NCI-H748 (cell line): ENCODE measurements around the gene SLC9A5.

Experiments
- DNase-seq: peaks from one replicate; lab custom pipeline; 2025; ENCODE audit not compliant: unreplicated experiment; lab: John Stamatoyannopoulos, UW

Gene SLC9A5

DNA sequence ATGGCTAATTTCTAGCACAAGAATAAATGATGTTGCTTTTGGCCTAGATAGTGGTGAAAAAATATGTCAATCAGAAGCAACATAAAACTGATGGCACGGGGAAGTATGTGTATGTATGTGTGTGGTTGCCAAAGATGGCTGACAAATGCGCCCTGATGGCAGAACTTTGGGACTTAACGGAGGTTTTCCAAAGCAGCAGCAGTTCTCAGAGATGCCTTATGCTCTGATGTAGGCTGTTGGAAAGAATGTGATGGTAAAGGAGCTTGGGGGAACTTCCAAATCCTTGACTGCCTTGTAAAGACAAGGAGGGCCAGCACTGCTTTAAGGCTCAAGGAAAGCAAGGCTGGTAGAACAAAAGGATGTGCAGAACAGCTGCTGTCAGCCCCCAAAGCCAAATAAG is 61.8 kb downstream of the SLC9A5 start:
- DNase-seq: no peak

DNA sequence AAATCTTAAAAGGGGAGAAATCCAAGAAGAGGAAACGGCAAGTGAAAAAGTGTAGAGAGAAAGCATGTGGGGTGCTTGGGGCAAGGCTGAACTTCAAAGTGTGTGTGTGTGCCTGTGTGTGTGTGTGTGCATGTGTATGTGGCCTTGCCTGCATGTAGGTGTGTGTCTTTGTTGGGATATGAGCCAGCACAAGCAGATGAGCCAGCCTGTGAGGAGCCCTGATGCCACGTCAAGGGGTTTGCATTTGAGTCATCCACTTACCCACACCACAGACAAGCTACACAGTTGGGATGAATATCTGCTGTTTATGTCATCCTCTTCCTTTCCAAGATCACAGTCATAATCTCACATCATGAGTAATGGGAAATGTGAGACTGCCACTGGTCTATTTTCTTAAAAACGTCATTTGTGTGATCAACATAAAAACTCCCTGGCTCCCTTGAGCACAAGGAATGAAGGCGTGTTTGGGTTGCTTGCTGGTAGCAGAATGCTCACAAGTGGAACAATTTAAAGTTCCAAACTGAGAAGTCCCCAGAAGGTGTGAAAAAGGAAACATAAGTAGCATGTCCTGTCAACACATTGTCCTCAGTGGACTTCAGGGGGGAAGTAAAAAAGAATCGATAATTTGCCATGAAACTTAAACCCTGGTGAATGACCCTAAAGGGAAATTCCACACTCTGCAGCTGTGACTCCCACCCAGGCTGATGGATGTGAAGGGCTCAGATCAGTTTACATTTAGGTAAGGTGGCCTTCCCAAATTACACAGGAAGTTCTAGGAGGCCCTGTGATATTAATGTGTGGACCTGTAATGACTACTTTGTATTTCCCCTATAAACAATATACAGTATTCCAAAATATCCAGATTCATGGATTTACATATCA is 63.1 kb downstream of the SLC9A5 start:
- no peak for DNase-seq

DNA sequence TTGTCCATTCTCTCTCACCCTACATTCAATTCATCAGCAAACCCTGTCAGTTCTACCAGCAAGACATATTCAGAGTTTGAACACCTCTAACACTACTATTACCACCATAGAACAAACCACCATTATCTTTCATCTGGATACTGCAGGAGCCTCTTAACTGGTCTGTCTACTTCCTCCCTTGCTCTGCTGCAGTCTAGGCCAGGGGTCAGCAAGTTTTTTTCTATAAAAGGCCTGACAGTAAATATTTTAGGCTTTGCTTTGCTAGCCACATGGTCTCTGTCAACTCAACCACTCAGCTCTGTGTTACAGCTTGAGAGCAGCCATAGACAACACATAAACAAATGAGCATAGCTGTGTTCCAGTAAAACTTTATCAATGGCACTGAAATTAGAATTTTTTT is 63.9 kb downstream of the SLC9A5 start:
- no peak for DNase-seq

- DNase-seq: no peak
Measured at GRCh38 chr16:67317853-67318252, 69.1 kb downstream of the SLC9A5 start.
